Large intestine (tissue), 3 donors: ENCODE results near the gene WNT7A. TPM values are rescaled to one million over a fixed set of nuclear protein-coding genes. Genes with fewer than 3 reads are reported as not detected.

ENCODE experiments used
- DNase-seq, 2 donors: peaks; one replicate each; pipeline versions ENCODE4 v3.0.0 to v3.0.0-alpha.2; 2013
- H3K27ac ChIP-seq: one replicate; pipeline ENCODE4 v1.5.1; 2013; ENCODE audit warnings: low read length
- H3K27me3 ChIP-seq: 2 replicates; pipeline ENCODE4 v1.6.1; 2013; ENCODE audit warnings: low read length; ENCODE audit not compliant: control insufficient read depth, insufficient read depth
- H3K36me3 ChIP-seq: 2 replicates; pipeline ENCODE4 v1.6.1; 2013; ENCODE audit warnings: low read length; ENCODE audit not compliant: control insufficient read depth, insufficient read depth
- H3K4me1 ChIP-seq: one replicate; pipeline ENCODE4 v1.6.1; 2013; ENCODE audit warnings: low read length; ENCODE audit not compliant: control insufficient read depth, insufficient read depth
- H3K4me3 ChIP-seq: one replicate; pipeline ENCODE4 v1.5.1; 2013; ENCODE audit warnings: low read length
- H3K9me3 ChIP-seq: one replicate; pipeline ENCODE4 v1.6.1; 2013; ENCODE audit warnings: mild to moderate bottlenecking, low read depth, low read length, moderate library complexity; ENCODE audit not compliant: control insufficient read depth
- WGBS: methylation state at CpG from one replicate; pipeline ENCODE4 v1.1.5; 2013; ENCODE audit warnings: low lambda C conversion rate; ENCODE audit not compliant: insufficient coverage; 5-methylcytosine and 5-hydroxymethylcytosine counted together
- polyA plus RNA-seq: library from polyadenylated mRNA; unstranded; fragments of 120-200 nt; gene quantifications from one replicate; pipeline ENCODE4 v1.2.1, GENCODE V29; 2013

Gene WNT7A
- polyA plus RNA-seq, 1 donor, result 0.01 TPM

GRCh38 chr3:13884851-13885703, 5.2 kb upstream of the WNT7A start:
- DNase-seq, result peak; percentile 39 to 45

GRCh38 chr3:13883681-13884080, 3.8 kb upstream of the WNT7A start:
- no peak for DNase-seq
- Histone ChIP-seq H3K27ac (no peak overlapping the region), H3K4me1 (peaks cover 10% of the 10 kb centered on the region), H3K9me3 (no peaks in the 10 kb centered on the region), H3K4me3 (no peak overlapping the region), H3K36me3 (no peaks in the 10 kb centered on the region), H3K27me3 (peaks cover 71% of the 10 kb centered on the region)
- 73% methylated on average over 1 of the region's 2 CpGs for WGBS

More at GRCh38 chr3:13884851-13885703, 5.2 kb upstream of the WNT7A start:
- no CpG with 5 or more reads among the region's 7 CpGs for WGBS
- Histone ChIP-seq H3K9me3 (no peaks in the 10 kb centered on the region), H3K4me3 (no peak overlapping the region), H3K27ac (no peak overlapping the region), H3K36me3 (no peaks in the 10 kb centered on the region), H3K4me1 (peaks cover 8% of the 10 kb centered on the region), H3K27me3 (peaks cover 61% of the 10 kb centered on the region)

- Histone ChIP-seq H3K36me3 (no peaks in the 10 kb centered on the region), H3K27ac (no peak overlapping the region), H3K4me1 (peaks cover 13% of the 10 kb centered on the region), H3K9me3 (no peaks in the 10 kb centered on the region), H3K4me3 (no peak overlapping the region), H3K27me3 (peaks cover 75% of the 10 kb centered on the region)
- no peak for DNase-seq
- whole genome bisulfite sequencing, result no CpG with 5 or more reads among the region's 3 CpGs
Observed at GRCh38 chr3:13882876-13883275, 3.0 kb upstream of the WNT7A start.

- Histone ChIP-seq H3K4me3 (no peak overlapping the region), H3K36me3 (no peaks in the 10 kb centered on the region), H3K27me3 (peaks cover 84% of the 10 kb centered on the region), H3K4me1 (peaks cover 13% of the 10 kb centered on the region), H3K27ac (no peak overlapping the region), H3K9me3 (no peaks in the 10 kb centered on the region)
- DNase-seq, result no peak
- WGBS, result 50% methylated on average over 1 of the region's 7 CpGs
Observed at GRCh38 chr3:13881536-13882410, 1.9 kb upstream of the WNT7A start.

- Histone ChIP-seq H3K36me3 (no peaks in the 10 kb centered on the region), H3K27ac (no peak overlapping the region), H3K4me1 (peaks cover 13% of the 10 kb centered on the region), H3K9me3 (no peaks in the 10 kb centered on the region), H3K27me3 (peaks cover 91% of the 10 kb centered on the region), H3K4me3 (no peak overlapping the region)
- DNase-seq, result no peak
- no CpG with 5 or more reads among the region's 15 CpGs for WGBS
Observed at GRCh38 chr3:13880811-13881156, 913 bp upstream of the WNT7A start.

- Histone ChIP-seq H3K36me3 (no peaks in the 10 kb centered on the region), H3K4me3 (no peak overlapping the region), H3K9me3 (no peaks in the 10 kb centered on the region), H3K27me3 (peaks cover 90% of the 10 kb centered on the region), H3K4me1 (peaks cover 13% of the 10 kb centered on the region), H3K27ac (no peak overlapping the region)
- DNase-seq, result peak in 1 of 2 donors; percentile 25
- no CpG with 5 or more reads among the region's 64 CpGs for WGBS
Observed at GRCh38 chr3:13879102-13879945, 547 bp downstream of the WNT7A start.

GRCh38 chr3:13878281-13879101, 1.4 kb downstream of the WNT7A start:
- Histone ChIP-seq H3K27ac (no peak overlapping the region), H3K27me3 (peaks cover 90% of the 10 kb centered on the region), H3K4me1 (peaks cover 13% of the 10 kb centered on the region), H3K36me3 (no peaks in the 10 kb centered on the region), H3K4me3 (no peak overlapping the region), H3K9me3 (no peaks in the 10 kb centered on the region)
- no CpG with 5 or more reads among the region's 66 CpGs for WGBS
- DNase-seq, result peak in 1 of 2 donors; percentile 7

- Histone ChIP-seq H3K27me3 (peaks cover 87% of the 10 kb centered on the region), H3K4me3 (no peak overlapping the region)
Observed at GRCh38 chr3:13877911-13878280, 2.0 kb downstream of the WNT7A start.

GRCh38 chr3:13876451-13877100, 3.3 kb downstream of the WNT7A start:
- peaks cover 78% of the 10 kb centered on the region for H3K27me3 ChIP-seq
- WGBS, result no CpG with 5 or more reads among the region's 6 CpGs
- H3K36me3 ChIP-seq, result no peaks in the 10 kb centered on the region
- no peak overlapping the region for H3K27ac ChIP-seq
- H3K9me3 ChIP-seq, result no peaks in the 10 kb centered on the region
- no peak overlapping the region for H3K4me3 ChIP-seq
- DNase-seq, result no peak
- H3K4me1 ChIP-seq, result peaks cover 13% of the 10 kb centered on the region

More at GRCh38 chr3:13877911-13878280, 2.0 kb downstream of the WNT7A start:
- WGBS, result no CpG with 5 or more reads among the region's 25 CpGs
- DNase-seq, result no peak
- H3K27ac ChIP-seq, result no peak overlapping the region
- no peaks in the 10 kb centered on the region for H3K9me3 ChIP-seq
- no peaks in the 10 kb centered on the region for H3K36me3 ChIP-seq
- peaks cover 13% of the 10 kb centered on the region for H3K4me1 ChIP-seq
